IPS-NIHi7 (cell line): ENCODE results near the gene RIPPLY3.
A peak's percentile ranks its signal among the peaks of the same experiment; 100 is the strongest.
"Not testable (repeated sequence)": the region's sequence is repeated elsewhere in the genome, so short reads cannot be mapped to it uniquely, and the experiment has no call there.

ENCODE experiments used
- DNase-seq: peaks from one replicate; pipeline ENCODE4 v3.0.0; 2012; ENCODE audit warnings: mixed read lengths; ENCODE audit errors: extremely low spot score

RIPPLY3 gene

DNA sequence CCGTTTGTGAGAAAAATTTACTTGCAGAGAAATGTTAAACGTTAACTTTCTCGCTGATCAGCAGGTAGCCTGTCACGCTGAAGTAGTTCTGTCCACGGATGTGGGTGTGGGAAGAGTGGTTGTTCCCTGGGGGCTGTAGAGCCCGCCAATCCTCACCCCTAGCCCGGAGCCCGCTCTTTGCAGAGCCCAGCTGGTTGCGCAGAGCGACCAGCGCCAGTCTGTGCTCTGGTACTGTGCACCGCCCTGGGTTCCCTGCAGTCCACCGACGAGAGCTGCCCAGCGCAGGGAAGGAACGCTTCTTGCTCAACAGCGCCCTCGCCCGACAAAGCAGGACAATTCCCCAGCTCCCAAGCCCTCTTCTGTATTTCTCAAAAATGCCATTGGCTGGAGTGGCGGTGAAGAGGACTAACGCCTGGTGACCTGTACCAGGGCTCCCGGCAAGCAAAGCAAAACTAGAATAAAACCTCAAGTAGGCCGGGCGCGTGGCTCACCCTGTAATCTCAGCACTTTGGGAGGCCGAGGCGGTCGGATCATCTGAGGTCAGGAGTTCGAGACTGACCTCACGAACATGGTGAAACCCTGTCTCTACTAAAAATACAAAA, 3.3 kb downstream of the RIPPLY3 start:
- DNase-seq: peak; percentile 91

DNA sequence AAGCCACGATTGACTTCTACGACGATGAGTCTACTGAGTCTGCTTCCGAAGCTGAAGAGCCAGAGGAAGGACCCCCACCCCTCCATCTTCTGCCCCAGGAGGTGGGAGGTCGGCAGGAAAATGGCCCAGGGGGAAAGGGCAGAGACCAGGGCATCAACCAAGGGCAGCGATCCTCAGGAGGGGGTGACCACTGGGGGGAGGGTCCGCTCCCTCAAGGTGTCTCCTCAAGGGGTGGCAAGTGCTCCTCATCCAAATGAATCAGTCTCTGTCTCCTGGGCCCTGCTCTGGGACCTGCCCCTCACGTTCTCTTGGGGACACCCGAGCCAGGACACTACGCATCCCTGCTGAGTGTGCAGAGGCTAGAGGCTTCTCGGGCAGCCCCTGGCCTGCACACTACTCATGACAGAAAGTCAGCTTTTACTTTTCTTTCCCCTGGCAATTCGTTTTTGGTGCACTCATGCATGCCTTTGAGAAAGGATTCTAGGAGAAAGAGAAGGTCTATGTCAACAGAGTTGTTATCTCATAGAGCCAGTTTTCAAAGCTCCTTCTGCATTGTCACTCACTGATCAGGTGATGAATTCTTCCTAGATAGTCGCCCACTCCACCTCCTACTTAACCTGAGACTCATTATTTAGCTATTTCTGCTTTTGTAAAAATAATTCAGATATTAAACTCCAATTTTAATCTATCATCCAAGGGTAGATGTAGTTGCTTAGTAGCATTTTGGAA, 11.6 kb downstream of the RIPPLY3 start:
- DNase-seq: no peak

DNA sequence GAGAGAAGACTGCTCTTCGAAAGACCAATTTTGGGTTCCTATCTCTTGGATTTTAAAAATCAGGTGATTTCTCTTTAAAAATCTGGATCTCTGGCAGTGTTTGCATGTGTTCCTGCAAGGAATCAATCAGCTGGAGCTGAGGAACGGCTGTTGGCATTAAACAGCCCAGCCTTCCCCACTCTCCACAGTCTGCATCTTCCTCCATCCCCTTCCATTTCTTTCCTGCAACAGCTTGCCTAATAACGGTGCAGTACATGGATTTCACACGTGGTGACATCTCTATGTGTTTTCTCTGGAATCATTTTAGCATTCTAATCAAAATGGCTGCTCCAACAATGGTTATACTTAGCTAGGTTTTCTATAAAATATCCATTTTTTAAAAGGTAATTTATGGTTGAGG, 20.0 kb downstream of the RIPPLY3 start:
- DNase-seq: no peak

DNA sequence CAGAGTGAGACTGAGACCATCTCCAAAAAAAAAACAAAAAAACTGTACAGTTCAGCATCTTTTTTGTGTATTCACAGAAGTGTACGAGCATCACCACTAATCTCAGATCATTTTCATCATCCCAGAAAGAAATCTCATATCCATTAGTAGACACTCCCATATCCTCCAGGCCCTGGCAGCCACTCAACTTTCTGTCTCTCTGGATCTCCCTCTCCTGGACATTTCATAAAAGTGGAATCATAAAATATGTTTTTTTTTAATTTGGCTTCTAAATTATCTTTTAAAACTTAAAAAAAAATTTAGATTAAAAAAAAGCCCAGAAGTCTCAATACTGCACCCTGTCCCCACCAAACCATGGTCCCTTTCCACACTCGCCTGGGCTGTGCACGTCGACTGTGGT, 22.1 kb downstream of the RIPPLY3 start:
- DNase-seq: no peak

DNA sequence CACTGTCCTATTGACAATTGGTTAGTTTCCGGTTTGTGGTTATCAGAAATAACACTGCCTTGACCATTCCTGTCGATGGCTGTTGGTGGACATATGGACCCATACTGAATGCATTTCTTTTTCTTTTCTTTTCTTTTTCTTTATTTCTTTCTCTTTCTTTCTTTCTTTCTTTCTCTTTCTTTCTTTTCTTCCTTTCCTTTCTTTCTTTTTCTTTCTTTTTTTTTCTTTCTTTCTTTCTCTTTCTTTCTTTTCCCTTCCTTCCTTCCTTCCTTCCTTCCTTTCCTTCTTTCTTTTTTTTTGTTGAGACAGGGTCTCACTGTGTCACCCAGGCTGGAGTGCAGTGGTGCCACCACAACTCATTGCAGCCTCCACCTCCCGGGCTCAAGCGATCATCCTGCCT, 24.4 kb downstream of the RIPPLY3 start:
- DNase-seq: no peak

DNA sequence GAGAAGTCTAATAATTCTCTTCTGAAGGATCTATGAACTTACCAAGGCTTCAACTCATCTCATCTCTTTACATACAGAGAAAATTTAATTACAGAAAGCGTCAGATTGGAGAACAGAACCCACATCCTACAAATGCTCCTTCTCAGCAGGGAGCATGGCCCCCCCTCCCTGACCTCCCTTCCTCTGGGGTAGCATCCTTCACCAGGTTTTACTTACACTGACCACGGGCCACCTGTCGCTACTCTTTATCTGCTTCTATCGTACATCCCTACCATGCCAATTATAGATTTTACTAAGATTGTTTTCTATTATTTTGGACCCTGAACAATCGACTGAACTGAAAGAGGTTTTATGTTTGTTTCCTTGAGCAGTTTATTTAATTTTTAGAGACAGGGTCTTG, 25.8 kb downstream of the RIPPLY3 start:
- DNase-seq: no peak

DNA sequence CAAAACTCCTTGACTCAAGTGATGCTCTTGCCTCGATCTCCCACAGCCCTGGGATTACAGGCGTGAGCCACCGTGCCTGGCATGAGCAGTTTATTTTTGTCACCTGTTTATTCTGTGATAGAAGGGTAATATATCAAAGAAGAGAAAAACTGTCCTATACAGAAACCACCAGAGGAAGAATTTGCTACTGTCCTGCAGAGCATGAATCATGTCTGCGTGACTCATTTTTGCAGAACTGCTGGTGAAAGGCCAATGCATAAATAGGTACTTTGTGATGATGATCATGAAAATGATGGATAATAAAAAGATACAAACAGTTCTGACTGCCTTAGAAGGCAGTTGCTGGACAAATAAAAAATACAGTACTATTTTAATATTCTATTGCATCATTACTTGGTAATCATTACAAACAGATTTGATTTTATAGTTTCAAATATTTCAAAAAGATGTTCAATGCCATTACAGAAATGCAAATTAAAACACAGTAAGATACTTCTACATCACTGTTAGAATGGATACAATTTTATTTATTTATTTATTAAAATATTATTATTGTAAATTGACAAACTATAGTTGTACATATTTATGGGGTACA, 26.5 kb downstream of the RIPPLY3 start:
- no peak for DNase-seq

DNA sequence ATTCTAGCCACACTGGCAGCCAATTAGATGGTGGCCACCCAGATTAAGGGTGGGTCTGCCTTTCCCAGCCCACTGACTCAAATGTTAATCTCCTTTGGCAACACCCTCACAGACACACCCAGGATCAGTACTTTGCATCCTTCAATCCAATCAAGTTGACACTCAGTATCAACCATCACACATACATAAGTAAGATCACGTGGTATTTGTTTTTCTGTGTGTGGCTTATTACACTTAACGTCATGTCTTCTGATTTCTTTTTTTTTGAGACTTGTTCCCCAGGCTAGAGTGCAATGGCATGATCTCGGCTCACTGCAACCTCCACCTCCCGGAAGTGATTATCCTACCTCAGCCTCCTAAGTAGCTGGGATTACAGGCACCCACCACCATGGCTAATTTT, 27.9 kb downstream of the RIPPLY3 start:
- DNase-seq: not testable (repeated sequence)

DNA sequence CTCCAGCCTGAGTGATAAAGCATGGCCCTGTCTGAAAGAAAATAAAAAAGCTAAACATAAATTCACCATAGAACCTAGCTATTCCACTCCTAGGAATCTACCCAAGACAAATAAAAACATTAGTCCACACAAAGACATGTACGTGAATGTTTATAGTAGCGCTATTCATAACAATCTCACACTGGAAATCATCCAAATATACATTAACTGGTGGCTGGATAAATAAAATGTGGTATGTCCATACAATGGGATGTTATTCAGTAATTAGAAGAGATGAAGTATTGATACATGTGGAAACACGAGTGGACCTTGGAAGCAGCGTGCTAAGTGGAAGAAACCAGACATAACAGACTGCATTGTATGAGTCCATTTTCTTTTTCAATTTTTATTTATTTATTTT, 29.7 kb downstream of the RIPPLY3 start:
- DNase-seq: no peak

DNA sequence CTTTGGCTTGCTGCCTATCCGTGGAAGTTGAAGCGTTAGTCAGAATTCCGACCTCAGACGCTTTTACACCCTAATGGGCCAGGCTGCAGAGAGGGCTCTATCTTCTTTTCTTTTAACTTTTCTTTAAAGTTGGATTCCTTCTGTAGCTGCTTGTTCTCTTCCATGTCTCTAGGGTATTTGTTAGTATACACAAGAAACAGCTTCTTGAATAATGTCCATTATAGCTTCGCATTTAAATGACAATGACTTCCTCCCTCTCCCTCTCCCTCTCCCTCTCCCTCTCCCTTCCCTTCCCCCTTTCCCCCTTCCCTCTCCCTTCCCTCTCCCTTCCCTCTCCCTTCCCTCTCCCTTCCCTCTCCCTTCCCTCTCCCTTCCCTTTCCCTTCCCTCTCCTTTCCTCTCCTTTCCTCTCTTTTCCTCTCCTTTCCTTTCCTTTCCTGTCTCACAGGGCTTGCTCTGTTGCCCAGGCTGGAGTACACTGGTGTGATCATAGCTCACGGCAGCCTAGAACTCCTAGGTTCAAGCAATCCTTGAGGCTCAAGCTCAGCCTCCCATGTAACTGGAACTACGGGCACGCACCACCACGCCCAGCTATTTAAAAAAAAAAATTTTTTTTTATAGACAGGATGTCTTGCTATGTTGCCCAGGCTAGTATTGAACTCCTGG, 33.0 kb downstream of the RIPPLY3 start:
- no peak for DNase-seq

DNA sequence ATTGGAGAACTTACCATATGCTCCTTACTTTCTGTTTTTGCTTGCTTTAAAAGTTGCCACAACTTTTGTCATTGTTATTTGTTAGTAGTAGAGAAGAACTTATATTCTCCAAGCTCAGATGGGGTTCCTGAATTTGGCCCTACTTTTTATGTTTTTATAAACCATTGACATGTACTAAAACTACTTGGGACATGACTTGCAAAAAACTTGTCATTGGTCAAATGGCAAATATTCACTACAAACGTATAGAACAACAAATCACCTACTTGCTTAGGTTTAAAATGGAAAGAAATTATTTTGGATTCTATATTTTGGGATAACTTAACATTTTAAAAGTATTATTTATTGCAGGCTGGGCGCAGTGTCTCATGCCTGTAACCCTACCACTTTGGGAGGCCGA, 33.7 kb downstream of the RIPPLY3 start:
- DNase-seq: no peak

DNA sequence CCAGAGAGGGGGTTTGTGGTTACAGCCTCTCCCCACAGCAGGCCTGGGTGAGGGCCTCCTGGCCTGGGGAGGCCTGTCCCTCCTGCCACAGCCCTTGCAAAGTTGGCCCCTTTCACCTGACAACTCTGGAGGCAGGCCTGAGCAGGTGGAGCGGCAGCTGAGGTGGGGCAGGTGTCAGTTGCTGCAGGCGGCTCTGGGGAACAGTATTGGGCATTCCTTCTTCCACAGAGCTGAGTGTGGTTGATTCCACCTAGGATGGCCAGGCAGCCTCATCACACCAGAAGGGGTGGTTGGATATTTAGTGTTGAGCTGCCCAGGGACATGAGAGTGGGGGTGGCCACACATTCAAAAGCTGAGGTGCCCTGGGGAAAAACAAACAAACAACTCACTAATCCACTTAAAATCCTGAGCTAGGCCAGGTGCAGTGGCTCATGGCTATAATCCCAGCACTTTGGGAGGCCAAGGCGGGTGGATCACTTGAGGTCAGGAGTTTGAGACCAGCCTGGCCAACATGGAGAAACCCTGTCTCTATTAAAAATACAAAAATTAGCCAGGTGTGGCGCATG, 35.3 kb downstream of the RIPPLY3 start:
- DNase-seq: no peak

DNA sequence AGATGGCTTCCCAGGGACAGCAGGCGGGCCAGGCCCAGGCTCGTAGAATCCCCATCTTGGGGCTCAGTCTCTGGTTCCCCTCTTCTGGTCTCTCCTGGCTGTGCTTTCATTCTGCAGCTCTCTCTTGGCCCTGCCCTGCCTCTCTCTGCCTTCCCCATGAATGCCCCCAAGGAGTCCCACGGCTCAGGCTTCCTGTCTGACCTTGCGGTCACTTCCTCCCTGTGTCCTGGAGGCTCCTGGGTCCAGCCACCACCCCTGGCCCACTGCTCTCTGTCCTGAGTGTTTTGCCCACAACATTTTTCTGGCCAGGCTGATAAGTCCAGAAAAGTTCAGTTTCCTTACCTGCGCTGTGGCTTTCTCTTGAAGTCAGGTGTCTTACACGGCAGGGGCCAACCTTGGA, 37.3 kb downstream of the RIPPLY3 start:
- DNase-seq: no peak

DNA sequence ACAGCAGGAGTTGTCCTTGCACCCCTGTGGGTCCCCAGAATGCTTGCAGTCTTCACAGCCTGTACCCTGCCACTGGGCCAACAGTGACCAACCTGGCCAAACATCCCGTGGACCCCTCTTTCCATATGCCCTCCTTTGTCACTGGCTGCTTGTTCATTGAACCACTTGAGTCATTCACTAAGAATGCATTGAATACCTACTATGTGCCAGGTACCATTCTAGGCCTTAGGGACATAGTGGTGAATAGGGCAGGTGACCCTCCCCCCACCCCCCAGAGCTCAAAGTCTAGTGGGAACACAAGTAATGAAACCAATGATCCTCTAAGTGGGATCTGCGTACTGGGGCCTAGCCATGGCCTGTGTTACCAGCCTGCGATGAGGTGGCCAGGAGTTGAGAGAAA, 38.1 kb downstream of the RIPPLY3 start:
- DNase-seq: no peak

DNA sequence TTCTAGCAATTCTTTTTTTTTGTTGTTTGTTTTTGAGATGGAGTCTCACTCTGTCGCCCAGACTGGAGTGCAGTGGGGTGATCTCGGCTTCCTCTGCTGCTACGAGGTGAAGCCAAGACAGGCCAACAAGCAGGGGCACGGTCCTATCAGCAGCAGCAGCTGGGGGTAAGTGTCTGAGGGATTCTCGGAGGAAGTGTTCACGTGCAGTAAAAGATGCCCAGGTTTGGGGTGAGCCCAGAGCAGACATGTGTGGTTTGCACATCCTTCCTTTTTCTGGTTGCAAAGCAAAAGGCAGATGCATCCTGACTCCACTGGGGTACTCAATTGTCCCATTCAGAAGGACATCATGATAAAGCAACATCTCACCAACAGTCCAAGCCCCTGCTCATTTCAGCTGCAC, 38.6 kb downstream of the RIPPLY3 start:
- no peak for DNase-seq

DNA sequence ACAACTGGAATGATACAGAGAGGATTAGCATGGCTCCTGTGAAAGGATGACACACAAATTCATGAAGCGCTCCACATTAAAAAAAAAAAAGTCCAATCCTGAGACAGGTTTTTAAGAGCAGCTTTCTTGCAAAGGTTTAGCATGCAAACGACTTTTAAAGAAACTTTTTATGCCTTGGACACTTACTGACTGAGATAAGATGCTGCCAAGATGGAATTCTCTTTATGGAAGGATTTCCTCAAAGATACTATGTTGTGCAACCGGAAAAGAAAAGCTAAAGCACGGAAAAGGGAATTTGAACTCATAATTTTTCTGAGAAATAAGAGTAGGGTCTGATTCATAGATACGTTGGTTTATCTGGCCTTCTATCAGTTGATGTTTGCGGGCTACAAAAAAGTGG, 39.1 kb downstream of the RIPPLY3 start:
- no peak for DNase-seq

DNA sequence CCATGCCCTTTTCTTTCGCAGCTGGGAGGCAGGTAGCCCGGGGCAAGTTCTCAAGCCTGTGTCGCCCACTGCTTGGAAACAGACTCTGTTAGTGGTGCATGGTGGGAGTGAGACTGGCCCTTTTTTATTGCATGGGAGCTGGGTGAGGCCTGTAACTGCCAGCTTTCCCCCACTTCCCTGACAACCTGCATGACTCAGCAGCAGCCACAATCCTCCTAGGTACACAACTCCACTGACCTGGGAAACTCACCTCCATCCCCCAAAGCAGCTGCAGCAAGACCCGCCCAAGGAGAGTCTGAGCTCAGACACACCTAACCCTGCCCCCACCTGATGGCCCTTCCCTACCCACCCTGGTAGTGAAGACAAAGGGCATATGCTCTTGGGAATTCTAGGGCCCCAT, 40.6 kb downstream of the RIPPLY3 start:
- no peak for DNase-seq

DNA sequence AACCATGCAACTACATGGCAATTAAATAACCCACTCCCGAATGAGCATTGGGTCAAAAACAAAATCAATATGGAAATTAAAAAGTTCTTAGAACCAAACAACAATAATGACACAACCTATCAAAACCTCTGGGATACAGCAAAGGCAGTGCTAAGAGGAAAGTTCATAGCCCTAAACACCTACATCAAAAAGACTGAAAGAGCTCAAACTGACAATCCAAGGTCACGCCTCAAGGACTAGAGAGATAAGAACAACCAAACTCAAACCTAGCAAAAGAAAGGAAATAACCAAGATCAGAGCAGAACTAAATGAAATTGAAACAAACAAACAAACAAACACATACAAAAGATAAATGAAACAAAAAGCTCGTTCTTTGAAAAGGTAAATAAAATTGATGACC, 43.2 kb downstream of the RIPPLY3 start:
- not testable (repeated sequence) for DNase-seq

DNA sequence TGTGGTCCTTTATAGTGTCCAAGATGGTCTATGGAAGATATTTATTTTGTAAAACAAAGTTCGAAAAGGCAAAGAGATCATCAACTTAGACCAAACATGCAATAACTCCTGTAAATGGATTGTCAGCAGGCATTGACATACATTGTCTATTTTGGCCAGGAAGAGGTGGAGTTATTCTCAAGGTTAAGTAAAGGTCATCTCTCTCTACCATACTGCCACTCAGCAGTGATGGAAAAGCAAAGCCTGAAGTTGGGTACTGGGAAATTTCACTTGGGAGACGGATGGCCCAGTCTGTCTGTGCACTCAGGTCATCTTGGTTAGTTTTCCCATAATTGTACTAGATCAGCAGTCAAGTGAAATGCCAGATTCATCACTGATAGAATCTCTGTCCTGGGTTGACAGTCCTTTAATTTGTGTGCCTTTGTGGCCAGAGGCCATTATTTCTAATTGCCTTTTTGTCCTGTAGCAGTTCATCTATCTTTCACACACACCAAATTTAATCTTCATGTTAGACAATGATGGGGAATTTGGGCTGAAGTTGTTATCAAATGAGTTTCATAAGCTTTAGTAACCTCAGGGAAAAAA, 48.9 kb downstream of the RIPPLY3 start:
- DNase-seq: no peak

DNA sequence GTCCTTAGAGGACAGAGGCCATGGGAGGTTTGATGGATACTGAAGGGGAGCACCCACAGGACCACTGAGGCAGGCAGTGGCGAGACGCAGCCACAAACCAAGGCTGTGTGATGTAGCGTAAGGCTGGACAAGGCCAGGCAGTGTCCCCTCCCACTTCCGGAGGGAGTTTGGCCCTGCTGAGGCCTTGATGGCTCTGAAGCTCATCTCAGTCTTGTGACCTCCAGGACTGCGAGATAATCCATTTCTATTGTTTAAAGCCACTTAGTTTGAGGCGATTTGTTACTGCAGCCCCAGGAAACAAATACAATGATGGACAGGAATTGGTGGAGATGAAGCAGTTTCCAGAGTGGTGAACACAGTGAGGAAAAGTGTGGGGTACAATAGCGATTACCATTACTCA, 51.1 kb downstream of the RIPPLY3 start:
- DNase-seq: no peak

DNA sequence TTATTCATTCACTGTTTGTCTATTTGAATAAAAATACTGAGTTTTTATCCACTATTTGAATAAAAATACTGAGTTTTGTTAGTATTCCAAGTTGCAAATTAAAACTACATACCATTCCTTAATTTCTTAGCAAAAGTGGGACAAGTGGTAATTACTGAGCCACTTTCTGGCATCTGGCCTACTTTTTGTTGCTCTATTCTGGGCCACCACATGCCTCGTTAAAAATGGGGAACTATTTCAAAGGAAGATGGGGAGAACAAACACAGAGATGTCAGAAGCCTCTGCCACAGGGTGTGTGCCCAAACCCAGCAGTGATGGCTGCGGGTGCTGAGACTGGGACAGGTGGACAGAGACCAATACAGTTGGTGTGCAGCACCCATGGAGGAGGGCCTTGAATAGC, 51.8 kb downstream of the RIPPLY3 start:
- no peak for DNase-seq

DNA sequence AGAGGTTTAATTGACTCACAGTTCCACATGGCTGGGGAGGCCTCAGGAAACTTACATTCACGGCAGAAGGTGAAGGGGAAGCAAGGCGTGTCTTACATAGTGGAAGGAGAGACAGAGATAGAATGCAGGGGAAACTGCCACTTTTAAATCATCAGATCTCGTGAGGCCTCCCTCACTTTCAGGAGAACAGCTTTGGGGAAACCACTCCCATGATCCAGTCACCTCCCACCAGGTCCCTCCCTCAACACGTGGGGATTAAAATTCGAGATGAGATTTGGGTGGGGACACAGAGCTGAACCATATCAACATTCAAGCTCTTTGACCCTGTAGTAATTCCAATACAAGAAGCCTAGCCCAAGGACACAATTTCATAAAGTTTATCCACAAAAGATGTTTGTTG, 52.7 kb downstream of the RIPPLY3 start:
- DNase-seq: no peak
